GM19438 (cell line): ENCODE data around the gene SOAT1.

ENCODE experiments used
- ATAC-seq: cut with Tn5 transposase; IDR thresholded peaks from one replicate; pipeline ENCODE4 v1.9.1; 2021; ENCODE audit warnings: low read depth; ENCODE audit not compliant: unreplicated experiment

The SOAT1 gene

DNA sequence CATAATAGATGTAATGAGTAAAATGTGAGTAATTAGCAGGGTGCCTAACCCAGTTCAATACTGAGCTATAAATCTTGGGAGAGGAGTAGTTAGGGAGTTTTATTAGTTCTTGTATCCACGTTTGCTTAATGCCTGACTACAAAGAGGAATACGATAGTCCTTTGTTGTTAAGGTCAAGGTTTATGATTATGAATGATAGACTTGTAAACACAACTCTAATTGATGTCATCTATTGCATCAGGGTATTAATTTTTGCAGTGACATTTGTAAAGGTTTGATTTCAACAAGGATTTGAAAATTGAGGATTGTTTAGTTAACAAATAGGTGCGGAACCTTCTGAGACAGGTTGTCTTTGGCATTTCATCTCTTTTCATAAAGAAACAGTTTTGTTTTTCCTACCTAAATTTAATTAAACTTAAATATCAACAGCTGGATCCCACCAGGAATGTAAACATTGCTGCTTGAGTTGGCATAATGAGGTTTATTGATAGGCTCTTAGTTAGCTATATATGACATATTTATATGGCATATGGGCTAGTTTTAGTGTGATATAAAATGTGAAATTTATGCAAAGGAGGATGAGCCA is 9.7 kb downstream of the SOAT1 start:
- no peak for ATAC-seq

DNA sequence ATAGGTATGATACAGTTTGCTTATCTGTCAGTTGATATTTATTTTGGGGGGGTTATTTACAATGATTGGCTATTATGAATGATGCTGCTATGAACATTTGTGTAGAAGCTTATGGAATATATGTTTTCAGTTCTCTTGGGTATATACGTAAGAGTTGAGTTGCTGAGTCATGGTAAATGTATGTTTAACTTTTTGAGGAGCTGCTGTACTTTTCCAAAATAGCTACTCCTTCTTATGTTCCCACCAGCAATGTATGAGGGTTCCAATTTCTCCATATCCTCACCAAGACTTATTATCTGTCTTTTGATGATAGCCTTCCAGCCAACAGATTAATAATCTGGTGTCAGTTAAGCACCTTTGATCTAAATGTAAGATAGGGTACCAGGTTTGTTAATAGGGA is 11.9 kb downstream of the SOAT1 start:
- ATAC-seq, result no peak

DNA sequence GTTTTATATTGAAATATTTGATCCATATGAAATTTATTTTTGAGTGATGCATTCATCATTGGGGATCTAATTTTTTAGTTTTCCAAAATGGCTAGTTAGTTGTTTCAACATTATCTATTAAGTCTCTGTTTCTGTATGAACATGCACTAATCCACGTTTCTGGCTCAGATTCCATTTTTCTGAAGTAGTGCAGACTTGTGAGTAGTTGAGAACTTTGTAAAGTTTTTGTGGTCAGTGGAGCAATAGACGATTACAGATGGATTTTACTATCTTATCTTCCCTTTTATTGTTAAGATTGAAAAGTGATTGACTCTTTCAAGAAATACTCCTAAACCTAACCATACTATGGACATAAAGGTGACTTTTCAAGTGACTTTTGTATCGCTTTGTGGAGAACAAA is 16.7 kb downstream of the SOAT1 start:
- ATAC-seq, result no peak

DNA sequence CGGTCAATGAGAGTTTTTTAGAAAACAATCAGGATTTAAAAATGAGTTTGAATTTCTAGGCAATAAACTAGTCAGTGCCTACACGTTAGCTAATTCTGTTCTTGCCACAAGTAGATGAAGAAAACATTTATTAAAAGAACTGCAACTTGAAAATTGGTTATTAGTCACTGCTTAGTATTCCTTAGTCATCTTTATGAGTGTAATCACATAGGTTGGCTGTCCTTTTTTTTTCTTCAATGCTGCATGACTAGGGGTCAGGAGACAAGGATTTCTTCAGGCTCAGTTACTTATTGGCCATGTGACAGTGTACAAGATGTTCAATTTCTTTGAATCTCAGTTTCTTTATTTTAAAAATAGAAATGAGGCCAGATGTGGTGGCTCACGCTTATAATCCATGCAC is 17.1 kb downstream of the SOAT1 start:
- no peak for ATAC-seq

DNA sequence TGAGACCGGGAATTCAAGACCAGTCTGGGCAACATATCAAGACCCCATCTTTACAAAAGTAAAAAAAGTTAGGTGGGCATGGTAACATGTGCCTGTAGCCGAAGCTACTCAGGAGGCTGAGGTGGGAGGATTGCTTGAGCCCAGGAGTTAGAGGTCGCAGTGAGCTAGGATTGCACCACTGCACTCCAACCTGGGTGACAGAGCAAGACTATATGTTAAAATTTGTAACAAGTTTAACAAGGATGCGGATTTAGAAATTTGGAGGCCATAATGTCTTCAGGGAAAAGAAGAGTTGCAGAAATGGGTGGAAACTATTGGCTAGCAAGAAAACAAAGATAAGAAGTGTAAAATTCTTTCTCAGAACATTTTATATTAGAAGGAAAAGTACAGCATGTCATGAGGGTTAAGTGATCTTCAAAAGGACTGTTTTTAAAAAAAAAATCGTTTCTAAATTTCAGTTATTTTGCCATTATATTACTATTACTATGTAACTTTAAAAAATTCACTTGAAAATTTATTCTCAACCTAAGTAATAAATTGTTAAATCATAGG is 17.6 kb downstream of the SOAT1 start:
- no peak for ATAC-seq

DNA sequence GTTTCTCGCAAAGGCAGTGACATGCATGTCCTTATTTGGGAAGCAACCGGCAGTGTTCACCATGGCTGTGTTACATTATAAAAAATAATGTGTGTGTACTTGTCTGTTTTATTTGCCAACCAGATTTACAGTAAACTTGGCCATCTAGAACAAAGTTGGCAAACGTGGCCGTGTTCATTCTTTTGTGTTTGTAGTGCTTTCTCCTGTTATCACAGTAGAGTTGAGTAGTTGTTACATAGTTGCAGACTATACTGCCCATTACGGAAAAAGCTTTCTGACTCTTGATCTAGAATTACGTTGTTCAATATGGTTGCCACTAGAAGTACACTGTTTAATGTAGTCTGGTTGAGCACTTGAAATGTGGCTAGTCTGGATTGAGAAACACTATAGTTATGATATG is 19.4 kb downstream of the SOAT1 start:
- no peak for ATAC-seq

DNA sequence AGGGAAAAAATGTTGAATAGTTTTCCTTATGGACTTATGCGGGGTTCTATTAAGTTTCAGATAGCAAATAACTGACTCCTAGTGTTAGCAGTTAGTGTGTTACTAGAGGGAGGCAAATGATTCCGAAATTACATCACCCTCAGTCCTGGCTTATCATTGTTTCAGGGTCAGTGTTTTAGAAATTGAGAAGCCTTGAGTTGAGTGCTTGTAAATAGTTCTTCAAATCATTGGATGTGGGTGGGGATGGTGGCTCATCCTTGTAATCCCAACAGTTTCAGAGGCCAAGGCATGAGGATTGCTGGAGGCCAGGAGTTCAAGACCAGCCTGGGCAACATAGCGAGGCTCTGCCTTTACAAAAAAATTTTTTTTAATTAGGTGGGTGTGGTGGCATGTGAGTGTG is 21.3 kb downstream of the SOAT1 start:
- no peak for ATAC-seq

DNA sequence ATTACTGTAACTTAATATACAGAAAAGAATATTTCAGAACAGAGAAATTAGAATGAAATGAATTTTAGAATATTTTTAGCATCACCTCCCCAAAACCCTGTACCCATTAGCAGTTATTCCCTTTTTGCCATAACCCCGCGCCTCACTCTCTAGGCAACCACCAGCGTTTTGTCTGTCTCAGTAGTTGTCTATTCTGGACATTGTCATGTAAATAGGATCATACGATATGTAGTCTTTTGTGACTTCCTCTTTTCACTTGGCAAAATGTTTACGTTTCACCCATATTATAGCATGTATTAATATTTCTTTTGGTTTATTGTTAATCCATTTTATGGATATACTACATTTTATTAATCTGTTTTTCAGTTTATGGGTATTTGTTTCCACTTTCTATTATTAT is 24.9 kb downstream of the SOAT1 start:
- no peak for ATAC-seq

DNA sequence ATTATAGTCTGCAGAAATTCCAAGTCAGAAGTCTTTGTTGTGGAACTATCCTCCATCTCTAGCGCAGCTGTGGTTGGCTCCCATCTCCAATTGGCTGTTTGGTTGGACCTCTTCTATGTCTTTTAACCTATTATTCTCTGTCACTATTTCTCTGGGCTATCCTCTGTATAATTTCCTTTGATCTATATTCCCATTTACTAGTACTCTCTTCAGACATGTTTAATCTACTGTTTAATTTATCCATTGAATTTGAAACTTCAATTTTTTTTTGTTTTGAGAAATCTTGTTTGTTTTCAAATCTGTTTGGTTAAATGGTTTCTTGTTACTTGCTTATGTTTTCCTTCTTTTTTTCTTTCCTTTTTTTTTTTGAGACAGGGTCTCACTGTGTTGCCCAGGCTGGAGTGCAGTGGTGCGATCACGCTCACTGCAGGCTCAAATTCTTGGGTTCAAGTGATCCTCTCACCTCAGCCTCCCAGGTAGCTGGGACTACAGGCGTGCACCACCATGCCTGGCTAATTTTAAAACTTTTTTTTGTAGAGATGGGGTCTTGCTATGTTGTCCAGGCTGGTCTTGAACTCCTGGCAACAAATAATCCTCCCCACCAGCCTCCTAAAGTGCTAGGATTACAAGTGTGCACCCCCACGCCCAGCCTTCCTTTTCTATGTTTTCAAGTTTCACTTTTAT is 28.1 kb downstream of the SOAT1 start:
- ATAC-seq, result no peak

DNA sequence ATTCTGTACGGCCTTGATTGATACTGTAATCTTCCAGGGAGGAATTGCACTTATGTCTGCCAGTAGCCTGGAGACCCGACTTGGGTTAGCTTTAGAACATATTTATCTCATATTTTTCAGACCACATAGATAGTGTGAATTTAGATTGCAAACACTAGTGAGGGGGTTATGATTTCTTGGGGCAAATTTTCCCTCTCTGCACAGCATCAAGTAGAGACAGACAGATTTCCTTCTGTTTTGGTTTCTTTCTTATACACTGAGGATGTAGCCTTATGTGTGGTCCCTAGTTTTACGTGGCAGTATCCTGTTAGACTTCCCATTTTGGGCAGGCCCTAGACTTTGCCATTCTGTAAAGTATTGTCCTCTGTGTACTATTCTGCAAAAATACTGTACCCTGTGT is 29.0 kb downstream of the SOAT1 start:
- no peak for ATAC-seq

DNA sequence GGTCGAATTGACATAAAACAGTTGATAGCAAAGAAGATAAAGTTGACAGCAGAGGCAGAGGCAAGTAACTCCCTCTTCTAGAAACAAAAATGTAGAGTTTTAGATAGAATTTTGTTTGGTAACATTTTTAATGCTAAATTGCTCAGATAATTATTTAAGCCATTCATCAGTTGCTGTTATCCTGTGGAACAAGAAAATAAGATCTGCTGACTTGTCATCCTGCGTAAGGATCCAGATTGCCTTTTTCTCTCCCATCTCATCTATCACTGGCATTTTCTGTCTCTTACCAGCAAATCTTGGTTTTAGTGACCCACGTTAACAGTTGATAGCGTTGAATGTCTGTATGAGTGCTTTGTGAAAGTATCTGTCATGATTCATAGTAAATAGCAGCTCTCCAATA is 29.8 kb downstream of the SOAT1 start:
- ATAC-seq, result no peak

DNA sequence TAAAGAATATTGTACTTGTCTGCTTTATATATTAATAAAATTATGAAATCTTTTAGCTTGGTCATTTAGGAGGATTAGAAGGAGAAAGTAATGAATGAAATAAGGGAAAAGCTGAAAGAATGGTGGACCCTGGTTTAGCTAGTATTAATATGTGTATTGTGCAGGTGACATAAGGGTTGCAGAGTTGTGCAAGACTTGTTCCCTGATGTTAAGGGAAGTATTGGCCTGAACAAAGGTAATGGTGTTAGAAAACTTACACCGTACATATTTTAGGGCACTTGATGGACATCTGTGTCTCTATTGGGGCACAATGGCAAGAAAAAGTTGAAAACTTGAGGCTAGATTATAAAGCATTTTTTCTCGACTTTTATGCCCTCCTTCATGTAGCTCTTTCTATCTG is 32.2 kb downstream of the SOAT1 start:
- no peak for ATAC-seq

DNA sequence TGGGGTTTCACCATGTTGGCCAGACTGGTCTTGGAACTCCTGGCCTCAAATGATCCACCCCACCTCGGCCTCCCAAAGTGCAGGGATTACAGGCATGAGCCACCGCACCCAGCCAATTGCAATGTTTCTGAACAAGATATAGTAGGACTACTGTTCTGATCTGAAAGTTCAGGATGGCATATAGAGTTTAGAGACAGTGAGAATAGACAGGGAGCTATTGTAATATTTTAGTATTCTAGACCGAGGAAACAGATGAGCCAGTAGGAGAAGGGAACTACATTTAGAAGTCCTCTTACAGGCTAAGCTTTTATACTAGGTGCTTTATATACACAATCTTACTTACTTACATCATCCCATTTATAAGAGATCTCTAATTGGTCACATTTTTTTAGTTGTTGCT is 33.1 kb downstream of the SOAT1 start:
- ATAC-seq, result no peak

DNA sequence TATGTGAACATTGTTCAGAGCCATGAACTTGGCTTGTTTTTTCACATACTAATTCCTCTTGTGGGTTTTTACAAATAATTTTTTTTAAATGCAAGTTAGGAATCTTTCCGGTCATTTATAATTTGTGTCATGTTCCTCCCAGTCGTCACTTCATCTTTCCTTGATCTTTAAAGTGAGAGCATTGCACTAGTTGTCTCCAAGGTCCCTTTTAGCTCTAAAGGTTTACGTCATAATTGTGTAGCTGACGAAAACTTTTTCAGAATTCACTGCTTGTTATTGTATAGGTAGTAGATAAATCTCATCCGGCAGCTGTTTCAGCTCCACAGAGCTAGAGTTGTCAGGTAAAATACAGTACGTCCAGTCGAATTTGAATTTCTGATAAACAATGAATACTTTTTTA is 33.6 kb downstream of the SOAT1 start:
- no peak for ATAC-seq

DNA sequence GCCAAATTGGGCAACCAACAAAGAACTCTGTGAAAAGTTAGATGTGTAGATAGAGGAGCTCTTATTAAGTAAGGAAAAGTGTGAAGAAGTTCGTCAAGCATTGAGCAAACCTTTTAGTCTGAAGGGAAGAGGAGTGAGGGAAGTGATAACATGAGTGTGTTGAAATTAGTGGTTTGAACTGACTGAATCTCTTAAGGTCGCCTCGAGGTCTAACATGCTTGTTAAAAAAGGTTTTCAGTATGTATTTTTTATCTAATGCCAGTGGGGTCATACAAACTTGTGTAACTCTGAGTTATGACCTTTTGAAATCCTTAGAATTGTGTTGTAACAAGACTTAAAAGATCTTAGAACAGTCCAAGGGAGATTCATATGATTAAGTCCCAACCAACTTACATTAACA is 34.1 kb downstream of the SOAT1 start:
- no peak for ATAC-seq

DNA sequence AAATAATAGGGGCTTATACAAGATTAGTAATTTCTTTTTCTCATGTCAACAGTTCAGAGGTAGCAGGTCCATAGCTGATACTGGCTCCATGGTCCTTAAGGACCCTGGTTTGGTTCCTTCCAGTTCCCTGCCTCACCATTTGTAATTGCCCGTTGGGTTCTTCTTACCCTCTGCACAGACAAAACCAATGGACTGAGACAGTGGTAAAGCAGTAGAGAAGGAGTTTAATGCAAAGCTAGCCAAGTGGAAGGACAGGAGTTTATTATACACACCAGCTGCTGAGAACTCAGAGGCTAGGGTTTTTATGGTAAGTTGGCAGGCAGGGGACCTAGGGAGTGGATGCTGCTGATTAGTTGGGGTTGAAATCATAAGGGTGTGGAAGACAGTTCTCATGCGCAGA is 36.3 kb downstream of the SOAT1 start:
- ATAC-seq, result no peak

DNA sequence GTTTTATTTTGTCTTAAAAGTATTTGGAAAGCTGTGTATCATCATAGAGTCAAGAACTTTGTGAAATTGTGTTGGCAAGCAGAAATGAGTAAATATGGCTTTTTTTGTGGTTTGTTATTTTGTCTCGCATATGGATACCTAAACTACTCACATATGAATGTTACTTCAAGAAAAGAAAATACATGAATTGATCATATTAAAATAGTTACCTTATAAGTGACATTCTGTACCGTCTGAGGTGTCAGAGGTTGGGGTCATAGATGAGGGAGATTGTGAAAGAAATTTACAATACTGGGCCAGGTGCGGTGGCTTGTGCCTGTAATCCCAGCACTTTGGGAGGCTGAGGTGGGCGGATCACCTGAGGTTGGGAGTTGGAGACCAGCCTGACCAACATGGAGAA is 40.8 kb downstream of the SOAT1 start:
- ATAC-seq, result no peak

DNA sequence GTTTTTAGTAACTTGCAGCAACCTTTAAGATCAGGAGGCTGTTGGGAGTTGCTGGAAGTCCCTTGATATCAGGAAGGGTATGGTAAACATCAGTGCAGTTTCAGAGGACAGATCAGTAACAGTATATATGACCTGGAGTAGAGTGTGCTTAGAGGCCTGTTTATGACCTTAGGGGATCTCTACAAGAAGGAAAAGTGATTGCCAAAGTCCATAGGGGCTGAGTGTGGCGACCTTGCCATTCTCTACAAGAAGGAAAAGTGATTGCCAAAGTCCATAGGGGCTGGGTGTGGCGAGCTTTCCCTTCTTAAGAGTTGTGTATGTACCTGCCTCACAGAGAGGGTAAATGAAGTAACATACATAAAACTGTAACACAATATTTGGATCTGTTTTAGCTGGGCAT is 43.7 kb downstream of the SOAT1 start:
- no peak for ATAC-seq

DNA sequence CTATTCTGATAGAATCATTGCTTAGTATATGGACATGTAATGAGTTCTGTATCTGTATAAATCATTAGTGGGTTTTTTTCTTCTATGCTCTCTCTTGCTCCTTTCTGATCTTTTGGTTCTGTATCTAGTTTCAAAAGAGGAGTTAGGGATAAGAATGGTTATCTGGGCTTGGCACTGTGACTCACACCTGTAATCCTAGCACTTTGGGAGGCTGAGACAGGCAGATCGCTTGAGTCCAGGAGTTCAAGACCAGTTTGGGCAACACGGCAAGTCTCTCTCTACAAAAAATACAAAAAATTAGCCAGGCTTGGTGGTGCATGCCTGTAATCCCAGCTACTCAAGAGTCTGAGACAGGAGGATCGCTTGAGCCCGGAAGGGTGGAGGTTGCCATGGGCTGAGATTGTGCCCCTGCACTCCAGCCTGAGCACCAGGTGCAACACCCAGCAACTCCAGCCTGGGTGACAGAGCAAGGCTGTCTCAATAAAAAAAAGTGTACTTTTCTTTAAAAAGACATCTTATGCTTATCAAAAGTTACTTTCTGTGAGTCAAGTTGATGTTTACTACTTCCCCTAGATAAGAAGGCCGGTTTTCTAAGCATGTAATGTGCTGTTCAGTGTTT is 44.5 kb downstream of the SOAT1 start:
- ATAC-seq, result no peak

DNA sequence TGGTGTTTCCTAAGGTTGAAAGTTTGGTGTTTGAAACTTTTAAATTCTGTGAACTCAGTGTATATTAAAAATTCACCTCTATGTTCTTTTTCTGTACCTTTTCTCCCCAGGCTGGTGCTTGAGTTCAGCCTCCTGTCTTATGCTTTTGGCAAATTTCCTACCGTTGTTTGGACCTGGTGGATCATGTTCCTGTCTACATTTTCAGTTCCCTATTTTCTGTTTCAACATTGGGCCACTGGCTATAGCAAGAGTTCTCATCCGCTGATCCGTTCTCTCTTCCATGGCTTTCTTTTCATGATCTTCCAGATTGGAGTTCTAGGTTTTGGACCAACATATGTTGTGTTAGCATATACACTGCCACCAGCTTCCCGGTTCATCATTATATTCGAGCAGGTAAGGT is 47.3 kb downstream of the SOAT1 start:
- ATAC-seq, result no peak

DNA sequence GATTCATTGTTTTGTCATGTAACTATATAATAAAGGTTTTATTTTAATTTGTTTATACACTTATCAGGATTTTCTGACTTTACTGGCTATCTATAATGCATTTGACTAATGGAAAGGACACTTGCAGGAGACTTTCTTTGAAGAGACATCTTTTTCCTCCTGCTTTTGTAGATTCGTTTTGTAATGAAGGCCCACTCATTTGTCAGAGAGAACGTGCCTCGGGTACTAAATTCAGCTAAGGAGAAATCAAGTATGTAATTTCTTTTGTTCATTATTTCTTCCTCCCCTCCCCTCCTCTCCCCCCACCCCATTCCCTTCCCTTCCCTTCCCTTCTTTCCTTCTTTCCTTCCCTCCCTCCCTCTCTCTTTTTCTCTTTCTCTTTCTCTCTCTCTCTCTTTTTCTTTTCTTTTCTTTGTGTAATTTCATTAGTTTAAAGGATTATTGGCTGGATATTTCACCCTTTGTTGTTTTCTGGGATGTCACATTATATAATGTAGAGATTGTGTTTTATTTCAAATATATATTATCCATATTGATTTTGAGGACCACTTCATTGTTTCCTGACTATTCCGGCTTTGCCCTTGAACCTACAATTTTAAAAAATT is 48.4 kb downstream of the SOAT1 start:
- ATAC-seq, result no peak
